Measurements from ENCODE around the gene CUX1. TPM values are rescaled to one million over a fixed set of nuclear protein-coding genes. Genes with fewer than 3 reads are reported as not detected.

CUX1 gene
- total and polyA plus RNA-seq, 10 of the 15 experiments (the other 5 are each of a cell fraction or from before 2014, with no cell fraction given) = 6.1 to 48.6 (median 25.9) TPM

- H3K4me3 ChIP-seq = no peak overlapping the region
- FAIRE-seq = no peak
- H3K9ac ChIP-seq (ENCODE audit: control insufficient read depth, insufficient read depth, low read length) = no peak overlapping the region; the same call in 1 of the 2 replicates
- H3K27ac ChIP-seq (ENCODE audit: control insufficient read depth, insufficient read depth) = peak overlapping the region; percentile 45
- no peaks in the 10 kb centered on the region for H3K27me3 ChIP-seq (replicated peaks in 1 of 2; ENCODE audit: control insufficient read depth in 2 of 2, insufficient read depth in 2 of 2, low read length in 1 of 2)
- no peak overlapping the region; the same call in 1 of the 2 replicates for H2AFZ ChIP-seq (ENCODE audit: control insufficient read depth, low read depth, low read length)
- peaks cover 0 to under 1% of the 10 kb centered on the region in 2 experiments; a peak in 2 of 4 replicates for H3K36me3 ChIP-seq (ENCODE audit: control insufficient read depth in 2 of 2, insufficient read depth in 2 of 2, low read length in 1 of 2)
- no peaks in the 10 kb centered on the region for H3K79me2 ChIP-seq (ENCODE audit: control insufficient read depth, insufficient read depth, low read length)
- ChIA-PET SMC1A (ENCODE audit: uncharacterized antibody, unreplicated experiment) (interaction anchor here (1.0 kb wide), 1 partner anchor 151 kb away, joined by 3 read pairs; no protein-coding TSS in a partner anchor), RAD21 (ENCODE audit: unreplicated experiment) (no interaction called here), CTCF (interaction anchor here (0.6 to 1.8 kb wide), 2 partner anchors 11 to 452 kb away, joined by 3 to 4 read pairs; no protein-coding TSS in a partner anchor), POLR2A (interaction anchor here (0.5 kb wide), 1 partner anchor 404 kb away, joined by 3 read pairs; no protein-coding TSS in a partner anchor)
- no peaks in the 10 kb centered on the region for H3K9me3 ChIP-seq (replicated peaks; ENCODE audit: control insufficient read depth, insufficient read depth, low read length)
- intact Hi-C loops (cut with micrococcal nuclease; ENCODE audit: unreplicated experiment) (no loop called here), in situ Hi-C loops (cut with MboI) (no loop called here)
- WGBS (ENCODE audit: insufficient coverage, insufficient replicate concordance, low lambda C conversion rate, missing lambda C conversion rate) = 10% methylated on average over 14 of the region's 14 CpGs
- DNase-seq (ENCODE audit: low read depth, low spot score) = peak; percentile 37
- ATAC-seq = peak; percentile 87
- peaks cover 10% of the 10 kb centered on the region for H3K4me1 ChIP-seq (ENCODE audit: control insufficient read depth, insufficient read depth, low read length)
- peak overlapping the region; percentile 79 for H3K4me2 ChIP-seq (ENCODE audit: control insufficient read depth, insufficient read depth)
- H4K20me1 ChIP-seq (ENCODE audit: control insufficient read depth, insufficient read depth) = no peaks in the 10 kb centered on the region
- BruUV-seq (replicated peaks) = TSS peak; percentile 52
- TF ChIP-seq STAT1 (conservative IDR thresholded peaks at IDR 0.05) (no peak), FOS (IDR thresholded peaks at IDR 0.05; ENCODE audit: borderline replicate concordance, extremely low read depth, insufficient read length) (no peak), JUNB (IDR thresholded peaks at IDR 0.05) (no peak), MYC (IDR thresholded peaks at IDR 0.05; ENCODE audit: insufficient read depth, insufficient read length, insufficient replicate concordance, low read length, severe bottlenecking) (no peak), IKZF2 (IDR thresholded peaks at IDR 0.05) (peak; percentile 64 to 67), SMARCA5 (IDR thresholded peaks at IDR 0.05) (no peak), CBFB (IDR thresholded peaks at IDR 0.05; ENCODE audit: low read depth) (no peak), SMAD1 (IDR thresholded peaks at IDR 0.05; ENCODE audit: low read depth, partially characterized antibody) (no peak), PML (IDR thresholded peaks at IDR 0.05; ENCODE audit: low read length) (no peak), RUNX3 (IDR thresholded peaks at IDR 0.05; ENCODE audit: low read length) (peak; percentile 73), LARP7 (IDR thresholded peaks at IDR 0.05) (no peak), ZNF384 (IDR thresholded peaks at IDR 0.05; ENCODE audit: borderline replicate concordance, low read depth, low read length) (no peak), FOXM1 (IDR thresholded peaks at IDR 0.05; ENCODE audit: low read depth, low read length) (no peak), IKZF1 (conservative IDR thresholded peaks at IDR 0.05) (peak; percentile 78), EED (IDR thresholded peaks at IDR 0.05; ENCODE audit: low read depth) (peak; percentile 87), FOXK2 (IDR thresholded peaks at IDR 0.05) (no peak), ZNF274 (IDR thresholded peaks at IDR 0.05; ENCODE audit: insufficient read depth, insufficient read length) (no peak), CBX5 (IDR thresholded peaks at IDR 0.05; ENCODE audit: low read depth) (no peak), BCL11A (IDR thresholded peaks at IDR 0.05; ENCODE audit: low read depth, low read length) (peak; percentile 38; the same call in 1 of the 2 replicates), NBN (IDR thresholded peaks at IDR 0.05) (no peak), SPI1 (IDR thresholded peaks at IDR 0.05; ENCODE audit: borderline replicate concordance, insufficient read depth, low read depth, low read length) (peak; percentile 79; the same call in 1 of the 2 replicates), SRF (IDR thresholded peaks at IDR 0.05; ENCODE audit: low read depth in 2 of 2, low read length in 2 of 2) (no peak), MTA2 (IDR thresholded peaks at IDR 0.05; ENCODE audit: low read depth) (peak; percentile 57; the same call in 1 of the 2 replicates), SIX5 (IDR thresholded peaks at IDR 0.05; ENCODE audit: low read depth, low read length, severe bottlenecking) (no peak)
- TF ChIP-seq, protein P1, sequence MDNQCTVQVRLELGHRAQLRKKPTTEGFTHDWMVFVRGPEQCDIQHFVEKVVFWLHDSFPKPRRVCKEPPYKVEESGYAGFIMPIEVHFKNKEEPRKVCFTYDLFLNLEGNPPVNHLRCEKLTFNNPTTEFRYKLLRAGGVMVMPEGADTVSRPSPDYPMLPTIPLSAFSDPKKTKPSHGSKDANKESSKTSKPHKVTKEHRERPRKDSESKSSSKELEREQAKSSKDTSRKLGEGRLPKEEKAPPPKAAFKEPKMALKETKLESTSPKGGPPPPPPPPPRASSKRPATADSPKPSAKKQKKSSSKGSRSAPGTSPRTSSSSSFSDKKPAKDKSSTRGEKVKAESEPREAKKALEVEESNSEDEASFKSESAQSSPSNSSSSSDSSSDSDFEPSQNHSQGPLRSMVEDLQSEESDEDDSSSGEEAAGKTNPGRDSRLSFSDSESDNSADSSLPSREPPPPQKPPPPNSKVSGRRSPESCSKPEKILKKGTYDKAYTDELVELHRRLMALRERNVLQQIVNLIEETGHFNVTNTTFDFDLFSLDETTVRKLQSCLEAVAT (IDR thresholded peaks at IDR 0.05) = no peak
- TF ChIP-seq, protein P2, sequence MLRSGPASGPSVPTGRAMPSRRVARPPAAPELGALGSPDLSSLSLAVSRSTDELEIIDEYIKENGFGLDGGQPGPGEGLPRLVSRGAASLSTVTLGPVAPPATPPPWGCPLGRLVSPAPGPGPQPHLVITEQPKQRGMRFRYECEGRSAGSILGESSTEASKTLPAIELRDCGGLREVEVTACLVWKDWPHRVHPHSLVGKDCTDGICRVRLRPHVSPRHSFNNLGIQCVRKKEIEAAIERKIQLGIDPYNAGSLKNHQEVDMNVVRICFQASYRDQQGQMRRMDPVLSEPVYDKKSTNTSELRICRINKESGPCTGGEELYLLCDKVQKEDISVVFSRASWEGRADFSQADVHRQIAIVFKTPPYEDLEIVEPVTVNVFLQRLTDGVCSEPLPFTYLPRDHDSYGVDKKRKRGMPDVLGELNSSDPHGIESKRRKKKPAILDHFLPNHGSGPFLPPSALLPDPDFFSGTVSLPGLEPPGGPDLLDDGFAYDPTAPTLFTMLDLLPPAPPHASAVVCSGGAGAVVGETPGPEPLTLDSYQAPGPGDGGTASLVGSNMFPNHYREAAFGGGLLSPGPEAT (IDR thresholded peaks at IDR 0.05; ENCODE audit: low read depth) = 0 out of 2 replicates have a peak, but pooled peaks have one; percentile 48
Measured at GRCh38 chr7:102140952-102141370, 323.5 kb downstream of the CUX1 start.
